GM19351 (cell line): ENCODE data around the gene HOXA13.

Experiments used
- ATAC-seq: cut with Tn5 transposase; IDR thresholded peaks from one replicate; pipeline ENCODE4 v1.9.1; 2021; ENCODE audit warnings: mild to moderate bottlenecking, moderate library complexity; ENCODE audit not compliant: unreplicated experiment

The HOXA13 gene

DNA sequence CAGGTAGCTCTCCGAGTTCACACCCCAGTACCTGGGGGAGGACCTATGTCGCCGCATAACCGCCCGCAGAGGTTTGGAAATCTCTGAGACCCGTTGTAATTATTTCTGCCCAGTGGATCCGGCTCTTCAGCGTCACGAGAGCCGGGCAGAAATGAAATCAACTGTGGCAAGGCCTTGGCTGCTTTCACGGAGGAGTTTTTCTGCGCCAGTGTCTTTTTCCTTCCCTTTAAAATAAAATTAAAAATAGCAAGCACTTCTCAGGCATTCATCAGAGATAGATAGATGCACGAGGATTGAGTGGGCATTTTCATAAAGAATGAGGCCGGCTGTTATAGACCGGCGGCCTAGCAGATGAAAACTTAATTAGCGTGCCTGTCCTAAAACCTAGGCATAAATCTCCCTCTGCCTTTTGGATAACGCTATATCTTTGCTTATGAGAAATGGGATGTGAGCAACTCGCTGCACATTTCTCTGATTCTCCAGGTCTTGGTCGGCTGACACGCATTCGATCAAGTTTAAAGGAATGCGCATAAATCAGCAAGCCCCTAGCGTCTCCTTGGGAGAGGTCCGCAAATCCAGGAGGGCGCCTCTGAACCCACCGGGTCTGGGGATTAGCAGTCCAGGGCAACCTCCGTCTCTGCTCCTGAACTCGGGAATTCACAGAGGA is 6.4 kb downstream of the HOXA13 start:
- ATAC-seq: no peak

DNA sequence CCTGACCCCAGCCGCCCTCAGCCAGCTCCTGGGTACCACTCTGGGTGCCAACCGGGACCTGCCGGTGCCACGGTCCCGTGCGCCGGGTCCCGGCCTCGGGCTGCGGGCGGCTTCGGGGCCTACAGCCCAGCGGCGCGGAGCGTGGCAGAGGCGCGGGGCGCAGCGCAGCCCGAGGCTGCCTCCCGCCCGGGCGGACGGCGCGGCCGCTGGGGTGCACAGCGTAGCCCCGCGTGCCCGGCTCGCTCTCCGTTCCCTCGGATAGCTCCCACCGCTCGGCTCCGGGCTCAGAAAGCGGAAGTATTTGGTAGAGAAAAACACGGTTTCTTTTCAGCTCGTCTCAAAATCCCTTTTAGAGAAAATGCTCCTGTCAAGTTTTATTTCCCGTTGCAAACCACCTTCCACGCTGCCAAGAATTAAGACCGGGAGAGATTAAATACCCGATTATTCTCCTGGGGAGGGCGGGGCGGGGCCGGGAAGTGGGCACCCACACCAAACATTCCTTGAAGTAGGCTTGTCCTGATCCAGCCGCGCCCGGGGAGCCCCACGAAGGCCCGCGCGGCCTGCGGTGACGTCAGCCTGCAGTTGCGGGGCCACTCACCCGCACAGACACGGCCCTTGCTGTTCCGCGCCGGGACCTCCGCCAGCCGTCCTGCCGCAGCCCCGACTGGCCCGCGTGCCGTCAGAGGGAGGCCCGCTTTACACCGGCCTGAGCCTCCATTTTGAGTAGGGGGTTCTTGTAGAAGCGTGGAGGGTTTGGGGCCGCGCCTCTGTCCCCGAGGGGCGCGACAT is 7.2 kb downstream of the HOXA13 start:
- no peak for ATAC-seq

DNA sequence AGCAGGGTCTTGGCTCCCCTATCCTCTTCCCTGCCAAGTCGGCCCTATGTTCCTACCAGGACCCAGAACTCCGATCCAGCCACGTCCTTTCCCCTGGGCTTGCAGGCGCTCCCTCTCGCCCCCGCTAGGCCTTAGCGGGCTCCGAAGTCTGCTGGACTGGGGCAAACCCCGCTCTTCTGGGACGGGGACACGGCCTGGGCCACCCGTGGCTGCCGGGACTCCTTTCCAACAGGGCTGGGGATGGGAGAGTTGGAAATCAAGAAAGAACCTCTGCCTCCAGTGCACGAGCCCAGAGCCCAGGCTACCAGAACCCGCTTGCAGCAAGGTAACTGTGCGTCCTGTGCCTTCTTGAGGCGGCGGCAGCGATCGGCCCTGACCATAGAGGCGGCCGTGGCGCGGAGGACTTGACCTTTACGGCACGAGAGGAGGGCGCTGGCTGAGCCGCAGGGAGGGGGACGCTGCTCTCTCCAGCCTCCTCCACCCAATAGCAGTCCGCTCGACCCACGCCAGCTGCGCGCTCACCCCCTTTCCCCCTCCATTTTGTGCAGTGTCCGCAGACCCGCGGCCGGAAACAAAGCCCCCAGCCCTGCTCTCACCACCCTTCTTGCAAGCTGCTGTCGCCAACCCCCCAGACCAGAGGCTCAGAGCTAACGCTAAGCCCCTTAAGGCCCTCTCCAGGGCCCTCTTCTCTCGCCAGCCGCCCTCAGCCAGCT is 7.9 kb downstream of the HOXA13 start:
- no peak for ATAC-seq

DNA sequence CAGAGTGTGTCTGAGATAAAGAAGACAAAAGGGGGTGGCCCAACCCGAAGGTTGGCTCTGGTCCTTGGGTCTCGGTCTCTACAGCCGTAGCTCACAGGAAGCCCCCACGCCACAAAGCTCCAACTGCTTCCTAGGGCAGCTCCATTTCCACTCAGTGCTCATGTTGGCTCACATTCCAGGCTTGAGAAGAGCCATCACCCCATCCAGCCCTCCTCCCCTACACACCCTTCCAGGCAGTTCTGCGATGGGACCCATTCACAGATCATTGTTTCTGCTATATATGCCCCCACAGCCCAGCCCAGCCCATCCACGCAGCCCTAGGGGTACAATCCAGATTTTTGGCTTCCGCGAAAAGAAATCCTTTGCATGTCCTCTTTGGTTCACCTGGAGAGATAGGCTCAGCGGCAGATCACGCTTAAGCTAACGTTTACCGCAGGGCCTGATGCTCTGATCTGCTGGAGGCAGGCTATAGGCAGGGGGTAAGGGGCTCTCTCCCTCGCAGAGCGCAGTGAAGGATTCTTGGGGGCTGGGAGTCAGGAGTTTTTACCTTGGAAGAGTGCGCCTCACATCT is 8.6 kb downstream of the HOXA13 start:
- ATAC-seq: no peak

DNA sequence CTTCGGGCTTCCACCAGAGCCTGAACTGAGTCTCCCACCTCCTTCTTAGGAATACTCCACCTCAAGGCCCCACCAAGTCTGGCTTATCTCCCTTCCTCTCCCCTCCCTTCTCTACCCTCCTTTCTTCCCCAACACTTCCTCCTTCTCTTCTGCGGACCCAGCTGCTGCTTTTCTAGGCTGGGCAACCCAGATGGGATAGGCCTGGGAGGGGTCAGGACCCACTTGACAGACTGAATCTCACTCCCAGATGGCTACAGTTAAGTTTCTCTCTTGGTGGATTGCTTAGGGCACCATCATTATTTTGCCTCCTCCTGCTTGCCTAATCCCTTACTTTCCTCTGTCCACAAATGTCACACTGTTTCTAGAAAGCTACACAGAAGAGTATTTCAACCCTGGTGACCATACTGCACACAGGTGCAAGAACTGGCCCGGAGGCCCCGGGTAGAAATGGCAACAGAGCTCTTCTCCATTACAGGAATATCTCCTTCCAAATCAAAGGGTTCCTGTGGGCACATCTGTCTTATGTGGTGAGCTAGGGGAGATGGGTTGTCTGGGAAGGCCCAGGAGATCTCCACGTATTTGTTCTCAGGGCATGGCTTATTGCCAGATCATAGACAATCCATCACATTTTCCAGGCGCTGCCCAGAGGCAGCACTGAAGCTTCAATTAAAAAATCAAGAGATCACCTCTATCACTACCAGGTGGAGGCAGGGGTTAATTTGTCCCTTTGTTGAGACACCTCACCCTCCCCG is 9.7 kb downstream of the HOXA13 start:
- ATAC-seq: no peak

DNA sequence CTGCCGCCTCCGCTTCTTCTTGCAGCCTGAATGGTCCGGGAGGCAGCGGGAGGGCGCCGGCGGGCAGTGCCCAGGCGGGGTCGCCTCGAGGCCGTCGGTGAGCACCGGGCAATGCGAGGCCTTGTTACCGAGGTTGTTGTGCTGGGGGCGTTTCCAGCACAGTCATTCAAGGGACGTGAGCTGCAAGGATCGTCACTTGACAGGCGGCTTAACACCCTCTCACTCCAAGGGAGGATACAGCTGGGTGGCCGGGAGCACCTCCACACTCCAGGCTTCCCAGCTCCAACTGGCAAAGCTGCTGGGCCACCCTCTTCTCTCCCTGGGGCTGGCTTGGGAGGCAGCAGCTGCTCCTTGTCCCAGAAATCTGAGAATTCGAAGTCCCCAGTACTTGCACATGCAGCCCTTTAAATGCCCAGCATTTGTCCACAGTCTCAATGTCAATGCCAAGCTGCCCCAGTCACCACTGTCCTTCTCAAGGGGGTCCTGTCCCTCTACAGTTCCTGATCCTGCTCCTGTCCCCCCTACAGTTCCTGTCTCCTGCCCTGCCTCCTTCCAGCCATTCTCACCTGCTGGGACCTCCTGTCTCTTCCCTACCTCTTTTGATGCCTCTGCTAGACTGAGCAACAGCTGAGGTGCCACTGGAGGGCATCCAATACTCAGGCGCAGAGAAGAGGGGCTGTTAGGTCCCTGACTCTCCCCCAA is 10.4 kb downstream of the HOXA13 start:
- no peak for ATAC-seq

DNA sequence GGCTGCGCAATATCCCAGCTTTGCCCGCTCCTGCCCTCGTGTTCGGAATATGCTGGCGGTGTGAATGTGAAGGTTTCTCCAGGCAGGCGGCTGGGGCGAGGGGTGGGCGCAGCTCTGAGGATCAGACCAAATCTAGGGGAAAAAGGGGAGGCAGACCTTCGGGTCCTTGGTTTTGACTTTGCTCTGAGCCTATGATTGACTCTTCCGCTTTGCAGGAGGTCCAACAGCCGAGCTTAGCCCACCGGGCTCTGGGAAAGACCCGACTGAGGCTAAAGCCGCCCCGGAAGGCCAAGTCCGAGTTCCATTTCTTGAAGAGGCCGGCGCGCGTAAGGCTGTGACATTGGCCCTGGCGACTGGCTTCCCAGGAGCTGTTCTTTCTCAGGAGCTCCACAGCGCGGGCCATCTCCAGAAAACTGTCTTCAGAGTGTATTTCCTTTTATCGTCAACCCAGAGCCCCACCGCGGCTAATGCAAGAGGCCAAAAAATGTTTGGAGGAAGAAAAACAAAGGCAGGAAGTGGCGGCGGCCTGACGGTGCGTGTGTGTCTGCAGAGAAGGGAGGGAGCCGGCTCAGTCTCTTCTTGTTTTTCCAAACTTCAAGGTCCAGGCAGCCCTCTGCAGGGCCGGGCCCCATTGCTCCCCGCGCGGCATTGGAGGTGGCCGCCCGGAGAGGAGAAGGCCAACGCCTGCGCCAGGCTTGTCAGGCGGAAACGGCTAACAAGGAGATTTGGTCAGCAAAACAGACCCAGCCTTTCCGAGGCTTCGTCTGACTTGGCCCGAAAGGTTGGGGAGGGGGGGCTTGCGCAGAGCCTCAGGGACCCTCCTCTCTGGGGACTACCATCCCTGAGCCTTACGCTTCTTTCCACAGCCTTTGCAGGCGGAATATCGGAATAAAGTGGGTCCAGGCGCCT is 11.3 kb downstream of the HOXA13 start:
- ATAC-seq: no peak

DNA sequence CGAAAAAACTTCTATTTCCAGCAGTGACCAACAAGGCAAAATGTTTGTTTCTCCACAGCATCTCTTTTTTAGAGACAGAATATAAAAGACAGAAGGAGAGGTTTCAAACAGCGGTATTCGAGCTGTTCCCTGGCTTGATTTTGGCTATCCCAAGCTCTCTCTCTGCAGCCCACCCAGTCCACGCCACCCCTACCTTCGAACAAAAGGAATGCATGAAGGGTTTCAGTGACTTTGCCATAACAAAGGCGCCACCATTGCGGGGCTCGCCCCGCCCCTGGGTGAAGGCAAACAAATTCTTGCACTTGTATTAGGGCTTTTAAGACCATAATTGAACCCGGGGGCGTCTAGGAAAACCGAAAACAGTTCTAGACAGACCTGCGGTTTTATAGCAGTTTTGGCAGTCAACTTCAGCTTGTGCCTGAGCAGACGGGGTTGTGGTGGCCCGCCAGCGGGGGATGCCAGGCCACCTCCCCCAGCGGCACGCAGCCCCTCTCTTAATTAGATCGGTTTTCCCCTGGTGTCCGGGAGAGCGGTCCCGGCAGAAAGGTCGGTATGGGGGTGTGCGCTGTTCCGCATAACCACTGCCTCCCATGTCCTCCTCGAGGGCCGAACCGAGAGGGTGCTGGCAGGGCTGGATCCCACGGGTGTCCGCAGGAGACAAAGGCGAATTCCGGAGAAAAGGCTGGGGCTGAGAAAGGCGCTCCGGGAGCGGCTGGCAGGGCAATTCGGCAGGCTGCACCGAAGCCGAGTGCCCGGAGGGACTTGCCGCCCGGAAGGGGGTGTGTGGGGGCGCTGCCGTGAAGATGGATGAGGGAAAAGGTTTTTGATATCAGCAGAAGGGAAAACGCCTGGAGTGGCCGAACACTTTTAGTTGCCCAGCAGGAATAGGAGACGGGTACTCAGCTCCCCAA is 12.2 kb downstream of the HOXA13 start:
- ATAC-seq: no peak

DNA sequence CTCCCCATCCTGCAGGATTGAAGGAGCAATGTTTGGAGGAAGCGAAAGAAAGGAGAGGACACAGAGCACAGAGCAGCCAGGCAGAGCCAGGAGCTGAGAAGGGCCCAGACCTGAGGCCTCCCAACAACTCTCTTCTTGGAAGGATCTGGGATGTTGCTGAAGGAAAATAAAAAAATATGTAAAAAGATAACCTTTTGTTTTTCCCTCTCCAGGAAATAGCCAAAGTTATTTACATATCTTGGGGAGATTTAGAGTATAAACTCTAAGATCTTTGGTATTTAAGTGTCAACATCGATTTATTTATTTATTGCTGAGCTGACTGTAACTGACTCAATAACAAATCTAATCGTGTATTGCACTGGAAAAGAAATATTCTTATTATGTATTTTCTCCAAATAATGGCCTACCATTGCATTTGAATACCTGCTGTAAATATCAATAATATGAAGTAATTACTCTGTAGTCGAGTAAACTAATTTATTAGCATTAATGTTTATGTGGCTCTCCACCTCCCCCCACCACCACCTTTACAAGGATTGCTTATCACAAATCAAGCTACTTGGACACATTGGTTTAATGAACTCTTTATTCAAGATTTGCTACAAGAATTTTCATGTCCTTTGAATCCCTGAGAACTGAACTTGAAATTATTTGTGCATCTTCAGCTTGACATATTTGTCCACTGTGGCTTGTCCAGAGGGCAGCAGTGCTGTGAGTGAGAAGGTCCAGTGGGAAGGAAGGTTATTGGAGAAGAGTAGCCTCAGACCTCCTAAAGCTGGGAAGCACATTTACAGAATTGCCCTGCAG is 13.0 kb downstream of the HOXA13 start:
- ATAC-seq: no peak

DNA sequence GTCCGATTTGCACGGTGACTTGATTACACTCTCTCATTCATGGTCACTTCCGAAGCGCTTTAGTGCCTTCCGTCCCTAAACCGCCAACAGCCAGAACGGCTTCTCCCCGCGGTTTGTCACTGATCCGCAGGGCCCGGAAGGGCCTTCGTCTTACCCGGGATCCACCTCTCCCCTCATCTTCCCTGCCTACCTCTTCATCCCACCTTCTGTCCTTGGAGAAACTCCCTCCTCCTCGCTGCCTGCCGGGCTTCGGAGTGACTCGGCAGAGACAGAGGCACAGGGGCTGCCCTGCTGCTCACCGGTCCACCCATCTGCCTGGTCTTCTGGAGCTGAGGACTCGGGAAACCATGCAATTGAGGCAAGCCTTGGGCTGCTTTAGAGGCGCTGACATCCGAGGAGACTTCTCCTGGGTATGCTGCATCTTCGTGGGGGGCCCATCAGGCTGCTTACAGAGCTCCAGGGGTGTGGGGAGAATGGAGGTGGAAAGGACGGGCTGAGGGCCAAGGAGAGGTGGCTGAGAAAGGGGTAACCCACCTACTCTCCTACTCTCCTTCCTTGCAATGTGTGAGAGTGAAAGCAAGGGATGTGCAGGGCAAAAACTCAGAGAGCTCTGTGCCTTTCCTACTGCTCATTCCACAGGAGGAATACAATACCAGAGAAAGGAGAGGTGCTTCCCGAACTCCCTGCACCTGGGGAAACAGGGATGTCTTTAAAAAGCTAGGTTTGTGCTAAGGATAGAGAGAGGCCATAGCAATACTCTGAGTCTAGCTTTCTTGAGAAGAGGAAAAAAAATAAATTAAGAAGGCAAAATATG is 13.8 kb downstream of the HOXA13 start:
- no peak for ATAC-seq

DNA sequence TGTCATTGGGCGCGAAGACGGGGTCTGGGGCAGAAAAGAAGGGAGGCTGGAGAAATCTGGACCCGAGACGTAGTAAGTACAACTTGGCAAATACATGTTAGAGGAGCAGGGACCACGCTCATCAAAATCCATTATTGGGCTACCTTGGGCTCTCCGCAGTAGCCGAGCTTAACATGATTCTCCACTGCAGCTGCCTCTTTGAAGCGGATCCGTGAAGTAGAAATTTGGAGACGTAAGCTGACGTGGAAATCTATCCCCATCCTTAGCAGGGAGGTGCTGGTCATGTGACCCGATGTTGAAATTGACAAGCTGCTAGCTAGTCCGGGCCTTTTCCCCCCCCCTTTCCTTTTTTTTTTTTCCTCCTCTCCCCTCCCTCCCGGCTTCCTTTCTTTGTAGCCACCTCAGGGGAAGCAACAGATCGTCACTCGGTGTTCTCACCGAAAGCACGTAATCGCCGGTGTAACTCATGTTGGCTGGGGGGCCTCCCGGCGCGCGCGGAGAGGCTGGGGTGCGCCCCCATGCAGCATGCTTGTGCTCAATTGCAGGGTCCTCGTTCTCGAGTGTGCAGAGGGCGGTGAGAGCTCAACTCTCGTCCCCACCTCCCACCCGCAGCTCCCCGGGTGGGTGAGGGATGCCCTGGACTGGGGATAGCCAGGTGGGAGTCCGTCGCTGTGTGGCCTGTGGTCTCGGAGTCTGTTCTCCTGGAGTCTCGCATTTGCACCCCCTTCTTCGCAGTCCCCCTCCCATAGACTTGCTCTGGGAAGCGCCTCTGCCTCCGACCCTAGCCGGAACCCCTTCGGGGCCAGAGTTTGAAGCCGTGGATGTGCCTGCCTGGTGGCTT is 14.7 kb downstream of the HOXA13 start, which contains the start of gene HOXA11:
TSS of gene HOXA11 (minus strand) at position 220 of the 841 bp plus-strand sequence. CDS start at position 132, 88 bp downstream.
- ATAC-seq: no peak

DNA sequence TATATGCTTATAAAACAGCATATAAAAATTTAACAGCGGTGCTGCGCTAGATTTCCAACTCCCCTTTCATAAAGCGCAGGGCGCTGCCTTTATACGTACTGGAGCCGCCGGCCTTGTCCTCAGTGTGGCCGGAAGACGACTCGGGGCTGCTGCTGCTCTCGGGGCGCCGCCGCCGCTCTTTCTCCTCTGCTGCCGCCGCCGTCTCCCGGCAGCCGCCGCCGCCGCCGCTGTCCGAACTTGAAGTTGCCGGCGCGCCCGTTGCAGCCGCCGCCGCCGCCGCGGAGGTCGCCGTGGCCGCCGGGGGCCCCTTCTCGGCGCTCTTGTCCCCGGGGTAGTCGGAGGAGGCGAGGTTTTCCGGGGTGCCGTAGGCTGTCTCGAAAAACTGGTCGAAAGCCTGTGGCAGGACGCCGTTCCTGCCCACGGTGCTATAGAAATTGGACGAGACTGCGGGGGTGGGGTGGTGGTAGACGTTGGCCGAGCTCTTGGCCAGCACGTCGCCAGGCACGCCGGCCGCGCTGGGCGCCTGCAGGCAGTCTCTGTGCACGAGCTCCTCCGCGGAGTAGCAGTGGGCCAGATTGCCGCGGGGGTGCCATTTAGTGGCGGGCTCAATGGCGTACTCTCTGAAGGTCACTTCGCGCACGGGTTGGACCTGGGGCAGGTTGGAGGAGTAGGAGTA is 15.4 kb downstream of the HOXA13 start:
- ATAC-seq: no peak

DNA sequence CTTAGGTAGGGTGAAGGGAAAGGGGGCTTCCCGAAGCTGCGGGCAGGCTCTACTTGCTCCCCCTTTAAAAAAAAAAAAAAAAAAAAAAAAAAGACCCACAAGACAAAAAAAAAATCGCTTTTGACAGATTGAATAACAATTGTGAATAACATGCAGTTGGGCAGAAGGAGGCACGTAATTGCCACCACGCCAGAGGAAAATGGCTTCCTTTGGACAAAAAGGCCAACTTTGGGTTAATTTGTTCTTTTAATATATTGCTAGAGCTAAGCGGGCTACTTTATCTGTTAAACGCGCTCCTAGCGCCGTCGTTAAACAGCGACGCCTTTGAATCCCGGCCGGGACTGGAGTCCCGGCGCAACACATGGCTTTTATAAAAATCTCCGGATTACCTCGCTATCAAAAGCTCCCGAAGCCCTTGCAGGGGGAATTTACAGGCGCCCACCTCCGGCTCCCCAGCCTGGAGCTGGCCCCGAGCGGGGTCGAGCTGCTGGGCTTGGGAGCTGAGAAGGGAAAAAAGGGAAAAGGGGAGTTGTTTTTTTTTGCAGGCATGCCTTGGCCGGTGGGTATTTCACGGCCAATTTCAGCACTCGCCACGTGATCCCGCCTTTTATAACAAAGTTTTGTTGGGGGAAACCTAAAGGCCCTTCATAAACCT is 16.1 kb downstream of the HOXA13 start:
- no peak for ATAC-seq
